H7 (cell line): ENCODE measurements around the gene POMP. TPM values are rescaled to one million over a fixed set of nuclear protein-coding genes. Genes with fewer than 3 reads are reported as not detected.
A peak's percentile ranks its signal among the peaks of the same experiment; 100 is the strongest.

ENCODE experiments used
- DNase-seq: peaks from one replicate; pipeline ENCODE4 v3.0.0; 2012
- H3K27me3 ChIP-seq: 2 replicates; pipeline ENCODE4 v1.6.0; 2011; ENCODE audit warnings: mild to moderate bottlenecking, low read length; ENCODE audit not compliant: control insufficient read depth, insufficient read depth
- H3K36me3 ChIP-seq: replicated peaks from 2 replicates; pipeline ENCODE4 v1.5.1; 2011; ENCODE audit warnings: low read length; ENCODE audit not compliant: control insufficient read depth, insufficient read depth
- H3K4me3 ChIP-seq: 2 replicates; pipeline ENCODE4 v1.5.1; 2011; ENCODE audit warnings: low read depth, mild to moderate bottlenecking, control low read depth, low read length, moderate library complexity; ENCODE audit not compliant: insufficient read depth
- total RNA-seq: library from RNA; depleted of rRNA; stranded (reverse); fragments of >200 nt; shearing (Covaris generic); gene quantifications from 2 replicates; pipeline ENCODE4 v1.2.3, GENCODE V29; 2014

POMP gene
- total RNA-seq, 1 experiment from 2014 or later, result 105 TPM

DNA sequence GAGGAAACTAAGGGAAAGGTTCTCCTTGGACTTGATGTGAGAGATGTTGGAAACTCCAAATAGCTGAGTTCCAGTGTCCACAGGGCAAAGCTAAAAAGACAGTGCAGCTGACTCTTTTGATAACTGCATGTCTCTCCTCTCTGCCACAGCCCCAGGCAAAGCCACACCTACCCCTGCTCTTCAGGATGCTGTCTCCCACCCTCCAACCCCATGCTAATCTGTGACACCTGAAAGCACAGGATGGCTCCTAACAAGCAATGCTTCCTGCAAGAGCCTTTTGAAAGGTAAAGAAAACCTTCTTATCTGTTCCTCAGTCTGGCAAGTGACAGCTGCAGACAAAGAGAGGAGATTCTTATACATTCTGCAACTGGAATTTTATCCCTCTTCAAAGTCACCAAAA lies 45.4 kb downstream of the POMP start:
- Histone ChIP-seq H3K4me3 (no peak overlapping the region), H3K27me3 (no peaks in the 10 kb centered on the region), H3K36me3 (no peaks in the 10 kb centered on the region)
- DNase-seq, result no peak

- Histone ChIP-seq H3K4me3 (no peak overlapping the region), H3K27me3 (no peaks in the 10 kb centered on the region), H3K36me3 (no peaks in the 10 kb centered on the region)
- DNase-seq, result no peak
Measured at GRCh38 chr13:28704919-28705318, 46.0 kb downstream of the POMP start.

DNA sequence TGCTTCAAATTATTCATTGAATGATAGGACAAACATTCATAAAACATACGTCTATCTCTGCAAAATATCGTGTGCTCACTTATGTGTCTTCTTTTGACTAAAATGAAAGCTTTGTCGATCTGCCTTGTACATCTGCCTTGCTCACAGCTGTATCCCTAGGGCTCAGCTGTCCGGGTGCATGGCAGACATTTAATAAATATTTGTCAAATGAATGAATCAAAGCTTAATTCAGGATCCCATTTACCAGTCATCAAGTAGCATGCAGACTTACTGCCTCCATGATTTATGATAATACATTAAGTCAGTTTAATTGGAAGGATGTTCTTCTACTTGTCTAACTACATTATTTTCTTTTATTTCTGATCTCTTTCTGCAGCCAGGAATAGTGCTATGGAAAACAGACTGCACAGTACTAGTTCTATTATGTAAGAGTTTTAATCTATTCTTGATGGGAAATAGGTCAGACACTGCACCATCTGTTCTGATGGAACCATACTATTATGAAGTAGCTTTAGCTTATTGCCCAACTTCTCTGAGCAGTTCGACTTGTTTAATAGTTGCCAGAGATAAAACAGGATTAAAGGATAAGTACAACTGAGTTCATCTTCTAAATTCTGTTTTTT lies 46.6 kb downstream of the POMP start:
- no peak for DNase-seq
- Histone ChIP-seq H3K36me3 (no peaks in the 10 kb centered on the region), H3K4me3 (no peak overlapping the region), H3K27me3 (no peaks in the 10 kb centered on the region)

DNA sequence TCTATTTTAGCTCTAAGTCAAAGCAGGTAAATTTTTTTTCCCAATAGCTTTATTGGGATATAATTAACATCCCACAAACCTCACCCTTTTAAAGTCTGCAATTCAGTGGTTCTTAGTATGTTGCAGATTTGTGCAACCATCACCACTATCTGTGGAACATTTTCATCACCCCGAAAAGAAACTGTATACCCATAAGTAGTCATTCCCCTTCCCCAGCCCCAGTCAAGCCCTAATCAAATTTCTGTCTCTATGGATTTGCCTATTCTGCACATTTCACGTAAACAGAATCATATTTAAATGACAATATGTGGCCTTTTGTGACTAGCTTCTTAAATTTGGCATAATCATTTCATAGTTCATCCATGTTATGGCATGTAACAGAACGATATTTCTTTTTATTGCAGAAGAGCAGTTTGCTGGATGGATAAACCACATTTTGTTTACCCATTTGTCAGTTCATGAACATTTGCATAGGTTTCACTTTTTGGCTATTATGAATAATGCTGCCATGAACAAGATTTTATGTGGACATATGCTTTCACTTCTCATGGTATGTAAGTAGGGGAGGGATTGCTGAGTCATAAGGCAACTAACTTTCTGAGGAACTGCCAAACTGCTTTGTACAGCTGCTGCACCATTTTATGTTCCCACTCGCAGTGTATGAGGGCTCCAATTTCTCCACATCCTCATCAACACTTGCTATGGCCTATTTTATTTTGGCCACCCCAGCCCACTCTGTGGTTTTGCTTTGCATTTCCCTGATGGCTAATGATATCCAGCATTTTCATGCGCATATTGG lies 48.9 kb downstream of the POMP start:
- no peak for DNase-seq
- no peaks in the 10 kb centered on the region for H3K27me3 ChIP-seq
- no peaks in the 10 kb centered on the region for H3K36me3 ChIP-seq
- H3K4me3 ChIP-seq, result no peak overlapping the region

GRCh38 chr13:28710161-28710560 lies 51.2 kb downstream of the POMP start:
- Histone ChIP-seq H3K27me3 (no peaks in the 10 kb centered on the region), H3K4me3 (no peak overlapping the region), H3K36me3 (no peaks in the 10 kb centered on the region)
- DNase-seq, result no peak

DNA sequence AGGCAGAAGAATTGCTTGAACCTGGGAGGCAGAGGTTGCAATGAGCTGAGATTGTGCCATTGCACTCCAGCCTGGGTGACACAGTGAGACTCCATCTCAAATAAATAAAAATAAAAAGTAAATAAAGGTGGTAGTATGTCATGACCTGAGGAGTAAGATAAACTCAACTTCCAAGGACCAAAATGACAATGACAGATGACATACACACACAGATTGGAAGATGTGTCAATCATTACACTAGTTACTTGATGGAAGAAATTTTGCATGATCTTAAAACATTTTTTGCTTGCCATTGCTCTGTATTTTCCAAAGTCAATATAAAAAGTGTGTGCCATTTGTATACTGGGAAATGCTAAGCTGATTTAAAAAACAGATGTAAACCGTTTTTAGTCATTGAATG lies 55.7 kb downstream of the POMP start:
- peaks cover 17% of the 10 kb centered on the region for H3K27me3 ChIP-seq
- no peaks in the 10 kb centered on the region for H3K36me3 ChIP-seq
- H3K4me3 ChIP-seq, result no peak overlapping the region
- no peak for DNase-seq

DNA sequence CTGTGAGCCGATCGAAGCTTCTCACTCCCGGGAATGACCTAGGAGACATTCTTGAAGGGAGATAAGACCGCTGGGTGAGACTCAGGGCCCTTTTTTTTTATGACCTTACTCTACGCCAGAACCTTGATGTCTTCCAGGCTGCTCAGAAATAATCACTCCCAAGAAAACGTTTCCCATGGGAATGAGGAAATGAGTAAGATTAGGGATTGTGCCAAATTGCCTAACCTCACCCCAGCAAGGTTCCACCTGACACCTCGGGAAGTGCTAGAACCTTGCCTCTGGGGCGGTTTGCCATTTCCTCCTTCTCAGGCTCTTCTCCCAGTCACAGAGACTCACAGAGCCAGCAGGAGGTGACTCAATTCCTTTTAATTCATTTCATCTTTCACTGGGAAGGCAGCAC lies 57.6 kb downstream of the POMP start:
- no peak overlapping the region for H3K4me3 ChIP-seq
- no peak for DNase-seq
- no peaks in the 10 kb centered on the region for H3K36me3 ChIP-seq
- peaks cover 18% of the 10 kb centered on the region for H3K27me3 ChIP-seq

GRCh38 chr13:28717170-28717569 lies 58.2 kb downstream of the POMP start:
- Histone ChIP-seq H3K27me3 (peaks cover 18% of the 10 kb centered on the region), H3K4me3 (no peak overlapping the region), H3K36me3 (no peaks in the 10 kb centered on the region)
- no peak for DNase-seq

GRCh38 chr13:28718196-28718542 lies 59.2 kb downstream of the POMP start:
- Histone ChIP-seq H3K27me3 (peaks cover 18% of the 10 kb centered on the region), H3K36me3 (no peaks in the 10 kb centered on the region), H3K4me3 (peak overlapping the region; percentile 77)
- no peak for DNase-seq

DNA sequence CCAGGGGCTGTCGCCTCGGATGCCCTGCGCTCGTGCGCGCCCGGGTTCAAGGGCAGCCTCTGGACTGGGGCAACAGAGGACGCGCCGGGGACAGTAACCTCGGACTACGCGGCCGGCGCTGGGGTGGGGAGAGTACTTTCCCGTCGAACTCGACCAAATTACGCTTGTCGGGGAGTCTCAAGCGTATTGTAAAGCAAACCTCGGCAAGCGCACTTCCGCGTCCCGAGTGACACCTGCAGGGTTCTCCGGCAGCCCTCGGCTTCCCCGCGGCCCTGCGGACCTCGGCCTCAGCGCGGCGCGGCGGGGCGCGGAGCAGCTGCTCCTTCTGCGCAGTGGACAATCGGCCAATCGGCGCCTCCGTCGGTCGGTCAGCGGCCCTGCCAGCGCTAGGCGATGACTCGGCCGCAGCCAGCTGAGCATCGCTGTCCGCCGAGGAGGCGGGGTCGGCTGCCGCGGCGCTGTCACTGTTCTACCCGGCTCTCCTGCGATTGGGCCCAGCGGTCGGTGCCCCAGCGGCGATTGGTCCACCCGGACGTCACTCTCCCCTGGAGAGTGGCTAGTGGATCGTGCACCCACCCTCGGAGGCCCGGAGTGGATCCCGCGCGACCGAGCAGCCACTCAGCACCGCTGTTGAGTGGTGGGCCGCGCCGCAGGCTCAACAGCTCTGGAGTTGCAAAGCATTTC lies 59.8 kb downstream of the POMP start, which contains the start of gene SLC46A3:
Gene SLC46A3 (minus strand): TSS at position 428 of the 684 bp plus-strand sequence. CDS start 972 bp downstream, outside the sequence.
- H3K36me3 ChIP-seq, result no peaks in the 10 kb centered on the region
- H3K27me3 ChIP-seq, result peaks cover 18% of the 10 kb centered on the region
- H3K4me3 ChIP-seq, result peak within 1 kb of the TSS; percentile 77
- peak; percentile 99 for DNase-seq

- DNase-seq, result no peak
- peak overlapping the region; percentile 77 for H3K4me3 ChIP-seq
- H3K36me3 ChIP-seq, result no peaks in the 10 kb centered on the region
- H3K27me3 ChIP-seq, result peaks cover 18% of the 10 kb centered on the region
Measured at GRCh38 chr13:28719227-28720055, 60.5 kb downstream of the POMP start.

- H3K4me3 ChIP-seq, result no peak overlapping the region
- no peaks in the 10 kb centered on the region for H3K36me3 ChIP-seq
- peaks cover 5% of the 10 kb centered on the region; the same call in 1 of the 2 replicates for H3K27me3 ChIP-seq
- no peak for DNase-seq
Measured at GRCh38 chr13:28723806-28724205, 64.9 kb downstream of the POMP start.

DNA sequence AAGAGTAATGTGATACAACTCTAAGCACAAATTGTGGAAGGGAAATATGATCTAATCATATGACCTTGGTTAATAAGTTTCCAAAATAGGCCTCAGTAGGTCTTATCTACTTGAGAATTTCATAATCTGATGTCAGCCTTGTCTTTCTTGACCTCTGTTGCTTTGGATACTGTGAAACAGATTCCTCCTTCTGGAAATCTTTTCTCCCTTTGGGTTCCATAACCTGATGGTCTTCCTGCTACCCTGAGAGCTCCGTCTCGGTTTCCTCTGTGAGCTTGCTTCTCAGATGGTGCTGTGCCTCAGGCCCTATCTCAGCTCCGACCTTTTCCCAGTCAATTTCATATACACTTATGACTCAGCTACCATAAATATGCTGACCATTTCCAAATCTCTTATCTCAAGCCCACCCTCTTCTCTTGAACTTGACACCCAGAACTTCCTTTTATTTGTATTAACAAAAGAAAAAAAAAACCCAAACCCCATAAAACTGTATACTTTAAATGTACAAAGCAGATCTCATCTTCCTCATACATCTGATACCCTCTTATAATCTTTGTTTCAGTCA lies 66.2 kb downstream of the POMP start:
- Histone ChIP-seq H3K4me3 (no peak overlapping the region), H3K27me3 (no peaks in the 10 kb centered on the region), H3K36me3 (no peaks in the 10 kb centered on the region)
- no peak for DNase-seq
